ENCODE results near the gene DDX41.

- TF ChIP-seq CTCF (IDR thresholded peaks at IDR 0.05): no peak
- TF ChIP-seq EZH2phosphoT487 (IDR thresholded peaks at IDR 0.05): no peak
- TF ChIP-seq EZH2 (IDR thresholded peaks at IDR 0.05): no peak
Observed at GRCh38 chr5:177526791-177527190, 10.0 kb upstream of the DDX41 start.

Measured in neural progenitor cell (in vitro differentiated cells).